GM13977 (cell line): ENCODE results near the gene ZNF397.

ENCODE experiments used
- DNase-seq: peaks from one replicate; pipeline ENCODE4 v3.0.0; 2012; ENCODE audit warnings: low spot score
- in situ Hi-C: fragments of 300-500 bp; cut with MboI; formaldehyde crosslinking; loops from one replicate; pipeline ENCODE4 v1.12.0; 2022; ENCODE audit warnings: low sequenced_read_pairs, low pct_unique_long_range_greater_than_20kb, mixed read lengths, inconsistent platforms; ENCODE audit not compliant: unreplicated experiment
- TF ChIP-seq, protein P1 (sequence below): IDR thresholded peaks from 2 replicates; pipeline ENCODE4 v1.5.1; 2012; ENCODE audit warnings: mild to moderate bottlenecking, control low read depth; ENCODE audit not compliant: insufficient read depth; ENCODE audit errors: extremely low read depth, missing control alignments

The ZNF397 gene

DNA sequence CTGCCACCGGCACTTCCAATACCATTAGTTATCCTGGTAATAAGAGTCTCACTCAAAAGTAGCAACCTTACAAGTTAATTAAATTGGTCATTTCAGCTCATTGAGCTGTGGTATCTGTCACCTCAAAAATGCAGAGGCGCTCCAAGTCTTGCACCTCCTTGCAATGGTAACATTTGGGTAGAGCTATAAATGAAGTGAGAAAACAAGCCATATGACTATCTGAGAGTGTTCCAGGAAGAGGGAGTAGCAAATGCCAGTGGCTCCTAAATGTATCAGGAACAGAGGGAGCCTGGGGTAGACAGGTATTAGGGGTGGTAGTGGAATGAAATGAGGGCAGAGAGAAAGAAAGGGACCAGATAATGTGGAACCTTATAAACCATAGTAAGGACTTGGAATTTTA lies 55.2 kb downstream of the ZNF397 start:
- TF ChIP-seq, protein P1, sequence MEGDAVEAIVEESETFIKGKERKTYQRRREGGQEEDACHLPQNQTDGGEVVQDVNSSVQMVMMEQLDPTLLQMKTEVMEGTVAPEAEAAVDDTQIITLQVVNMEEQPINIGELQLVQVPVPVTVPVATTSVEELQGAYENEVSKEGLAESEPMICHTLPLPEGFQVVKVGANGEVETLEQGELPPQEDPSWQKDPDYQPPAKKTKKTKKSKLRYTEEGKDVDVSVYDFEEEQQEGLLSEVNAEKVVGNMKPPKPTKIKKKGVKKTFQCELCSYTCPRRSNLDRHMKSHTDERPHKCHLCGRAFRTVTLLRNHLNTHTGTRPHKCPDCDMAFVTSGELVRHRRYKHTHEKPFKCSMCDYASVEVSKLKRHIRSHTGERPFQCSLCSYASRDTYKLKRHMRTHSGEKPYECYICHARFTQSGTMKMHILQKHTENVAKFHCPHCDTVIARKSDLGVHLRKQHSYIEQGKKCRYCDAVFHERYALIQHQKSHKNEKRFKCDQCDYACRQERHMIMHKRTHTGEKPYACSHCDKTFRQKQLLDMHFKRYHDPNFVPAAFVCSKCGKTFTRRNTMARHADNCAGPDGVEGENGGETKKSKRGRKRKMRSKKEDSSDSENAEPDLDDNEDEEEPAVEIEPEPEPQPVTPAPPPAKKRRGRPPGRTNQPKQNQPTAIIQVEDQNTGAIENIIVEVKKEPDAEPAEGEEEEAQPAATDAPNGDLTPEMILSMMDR: no peak
- in situ Hi-C loops: no loop called here
- DNase-seq: no peak

DNA sequence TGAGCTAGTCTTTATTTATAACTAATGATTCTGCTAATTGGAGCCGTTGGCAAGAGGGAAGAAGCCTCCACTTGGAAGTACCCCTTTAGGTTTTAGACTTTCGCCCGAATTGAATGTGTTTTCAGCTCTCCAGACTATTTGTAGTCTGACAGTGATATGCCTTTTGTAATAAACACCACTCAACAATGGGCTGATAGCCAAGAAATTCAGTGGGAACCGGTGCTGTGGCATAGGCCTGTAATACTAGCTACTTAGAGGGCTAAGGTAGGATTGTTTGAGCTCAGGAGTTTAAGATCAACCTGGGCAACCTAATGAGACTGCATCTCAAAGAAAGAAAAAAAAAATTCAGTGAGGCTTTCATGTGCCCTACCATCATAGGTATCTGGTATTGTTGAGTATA lies 62.8 kb downstream of the ZNF397 start:
- in situ Hi-C loops: no loop called here
- TF ChIP-seq, protein P1: no peak
- no peak for DNase-seq

DNA sequence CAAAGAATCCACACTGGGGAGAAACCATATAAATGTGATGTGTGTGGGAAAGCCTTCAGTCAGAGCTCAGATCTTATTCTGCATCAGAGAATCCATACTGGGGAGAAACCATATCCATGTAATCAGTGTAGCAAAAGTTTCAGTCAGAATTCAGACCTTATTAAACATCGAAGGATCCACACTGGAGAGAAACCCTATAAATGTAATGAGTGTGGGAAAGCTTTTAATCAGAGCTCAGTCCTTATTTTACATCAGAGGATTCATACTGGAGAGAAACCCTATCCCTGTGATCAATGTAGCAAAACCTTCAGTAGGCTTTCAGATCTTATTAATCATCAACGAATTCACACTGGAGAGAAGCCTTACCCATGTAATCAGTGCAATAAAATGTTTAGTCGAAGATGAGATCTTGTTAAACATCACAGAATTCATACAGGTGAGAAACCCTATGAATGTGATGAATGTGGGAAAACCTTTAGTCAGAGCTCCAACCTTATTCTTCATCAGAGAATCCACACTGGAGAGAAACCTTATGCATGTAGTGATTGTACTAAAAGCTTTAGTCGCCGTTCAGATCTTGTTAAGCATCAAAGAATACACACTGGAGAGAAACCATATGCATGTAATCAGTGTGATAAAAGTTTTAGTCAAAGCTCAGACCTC lies 65.9 kb downstream of the ZNF397 start:
- no peak for DNase-seq
- TF ChIP-seq, protein P1: no peak
- in situ Hi-C loops: no loop called here
